GM19438 (cell line): ENCODE measurements around the gene TSC22D1.

Experiments used
- ATAC-seq: cut with Tn5 transposase; IDR thresholded peaks from one replicate; pipeline ENCODE4 v1.9.1; 2021; ENCODE audit warnings: low read depth; ENCODE audit not compliant: unreplicated experiment

The TSC22D1 gene

GRCh38 chr13:44435142-44435918 lies 140.8 kb downstream of the TSC22D1 start:
- ATAC-seq = peak; percentile 50

- no peak for ATAC-seq
Observed at GRCh38 chr13:44434766-44435141, 141.4 kb downstream of the TSC22D1 start.

- no peak for ATAC-seq
Observed at GRCh38 chr13:44433863-44434765, 142.0 kb downstream of the TSC22D1 start.

GRCh38 chr13:44432650-44433049 lies 143.5 kb downstream of the TSC22D1 start:
- ATAC-seq = no peak

GRCh38 chr13:44431150-44431549 lies 145.0 kb downstream of the TSC22D1 start:
- ATAC-seq = no peak

- no peak for ATAC-seq
Observed at GRCh38 chr13:44429311-44429710, 146.8 kb downstream of the TSC22D1 start.

GRCh38 chr13:44426461-44426860 lies 149.7 kb downstream of the TSC22D1 start:
- ATAC-seq = no peak

- ATAC-seq = no peak
Observed at GRCh38 chr13:44425815-44426078, 150.4 kb downstream of the TSC22D1 start.

- ATAC-seq = no peak
Observed at GRCh38 chr13:44425041-44425814, 150.9 kb downstream of the TSC22D1 start.

GRCh38 chr13:44423824-44424223 lies 152.3 kb downstream of the TSC22D1 start:
- ATAC-seq = no peak

- ATAC-seq = no peak
Observed at GRCh38 chr13:44422755-44423643, 153.1 kb downstream of the TSC22D1 start.

- no peak for ATAC-seq
Observed at GRCh38 chr13:44421853-44422525, 154.1 kb downstream of the TSC22D1 start.

GRCh38 chr13:44420376-44421220 lies 155.5 kb downstream of the TSC22D1 start:
- ATAC-seq = no peak

GRCh38 chr13:44417876-44418275 lies 158.3 kb downstream of the TSC22D1 start:
- no peak for ATAC-seq

- no peak for ATAC-seq
Observed at GRCh38 chr13:44417446-44417845, 158.7 kb downstream of the TSC22D1 start.

GRCh38 chr13:44416744-44417143 lies 159.4 kb downstream of the TSC22D1 start:
- no peak for ATAC-seq

- no peak for ATAC-seq
Observed at GRCh38 chr13:44416301-44416700, 159.8 kb downstream of the TSC22D1 start.

- no peak for ATAC-seq
Observed at GRCh38 chr13:44415815-44416214, 160.3 kb downstream of the TSC22D1 start.

- no peak for ATAC-seq
Observed at GRCh38 chr13:44414716-44415115, 161.4 kb downstream of the TSC22D1 start.
